ENCODE data around the gene PIGM. TPM values are rescaled to one million over a fixed set of nuclear protein-coding genes. Genes with fewer than 3 reads are reported as not detected.

Gene PIGM
- total and polyA plus RNA-seq, 2 of the 13 experiments (the other 11 are each of a cell fraction or from before 2014, with no cell fraction given): 3.4 to 4.6 TPM

GRCh38 chr1:160076295-160076694 lies 44.5 kb upstream of the PIGM start:
- Histone ChIP-seq H3K4me1 (ENCODE audit: insufficient read depth, low read length) (peaks cover 81% of the 10 kb centered on the region), H3K27me3 (ENCODE audit: control insufficient read depth in 1 of 2, insufficient read depth in 2 of 2, low read length in 2 of 2) (no peaks in the 10 kb centered on the region), H3K4me2 (ENCODE audit: low read depth, low read length) (no peak overlapping the region), H3K27ac (ENCODE audit: extremely low read length, insufficient read depth, low read length) (no peak overlapping the region), H4K20me1 (ENCODE audit: insufficient read depth, low read length) (no peaks in the 10 kb centered on the region), H3K9ac (ENCODE audit: insufficient read depth, low read depth, low read length) (no peak overlapping the region), H3K4me3 (replicated peaks in 1 of 3; ENCODE audit: insufficient read depth in 1 of 3, low read depth in 2 of 3, low read length in 3 of 3) (no peak overlapping the region), H2AFZ (ENCODE audit: low read length) (no peak overlapping the region), H3K79me2 (ENCODE audit: insufficient read depth, low read length) (no peaks in the 10 kb centered on the region), H3K36me3 (replicated peaks in 1 of 2; ENCODE audit: control insufficient read depth in 1 of 2, insufficient read depth in 2 of 2, low read length in 2 of 2) (no peaks in the 10 kb centered on the region; a peak in 1 of 5 replicates), H3K9me3 (ENCODE audit: low read length) (no peaks in the 10 kb centered on the region)
- ChIA-PET POLR2A (no interaction called here), CTCF (ENCODE audit: low intra/inter-chr PET ratio, low total read pairs) (no interaction called here)
- FAIRE-seq (no peak), ATAC-seq (no peak), DNase-seq (ENCODE audit: low spot score) (no peak)
- 94% methylated on average over 3 of the region's 3 CpGs for WGBS (ENCODE audit: low lambda C conversion rate)
- intact Hi-C loops (cut with micrococcal nuclease; ENCODE audit: unreplicated experiment): loop anchor here (5.0 kb wide), 1 partner anchor 139 kb away; no protein-coding TSS in a partner anchor
- in situ Hi-C loops (cut with HindIII; ENCODE audit: extremely low pct_ligation_motif_present, low pct_unique_long_range_greater_than_20kb): no loop called here
- BruUV-seq (replicated peaks): no TSS peak
- TF ChIP-seq REST (IDR thresholded peaks at IDR 0.05; ENCODE audit: borderline replicate concordance in 1 of 2, low read depth in 1 of 2, low read length in 2 of 2): no peak
- TF ChIP-seq FUBP1 (CRISPR knock-in tag; IDR thresholded peaks at IDR 0.05; ENCODE audit: borderline replicate concordance): no peak
- TF ChIP-seq TIGD3 (CRISPR knock-in tag; IDR thresholded peaks at IDR 0.05; ENCODE audit: borderline replicate concordance): no peak
- TF ChIP-seq ATRX (CRISPR knock-in tag; IDR thresholded peaks at IDR 0.05; ENCODE audit: borderline replicate concordance): no peak
- TF ChIP-seq JUND (CRISPR knock-in tag; IDR thresholded peaks at IDR 0.05): no peak
- no peak for TF ChIP-seq EEA1 (CRISPR knock-in tag; IDR thresholded peaks at IDR 0.05; ENCODE audit: borderline replicate concordance)
- no peak for TF ChIP-seq ZNF776 (CRISPR knock-in tag; IDR thresholded peaks at IDR 0.05)
- no peak for TF ChIP-seq ZNF839 (CRISPR knock-in tag; IDR thresholded peaks at IDR 0.05; ENCODE audit: borderline replicate concordance)
- TF ChIP-seq ZNF235 (CRISPR knock-in tag; IDR thresholded peaks at IDR 0.05; ENCODE audit: borderline replicate concordance): no peak
- TF ChIP-seq KLF11 (CRISPR knock-in tag; IDR thresholded peaks at IDR 0.05): no peak
- no peak for TF ChIP-seq ZNF670 (CRISPR knock-in tag; IDR thresholded peaks at IDR 0.05; ENCODE audit: borderline replicate concordance)
- no peak for TF ChIP-seq ZNF703 (CRISPR knock-in tag; IDR thresholded peaks at IDR 0.05; ENCODE audit: borderline replicate concordance)
- TF ChIP-seq ATM (IDR thresholded peaks at IDR 0.05; ENCODE audit: borderline replicate concordance): no peak
